BJ (cell line): ENCODE measurements around the gene PEMT. TPM values are rescaled to one million over a fixed set of nuclear protein-coding genes. Genes with fewer than 3 reads are reported as not detected.

Source experiments
- CTCF ChIA-PET: fragments of 350-600 bp; formaldehyde crosslinking; extraction: SDS; loops from one replicate; lab custom pipeline; 2021; ENCODE audit warnings: antibody characterized with exemption, inconsistent platforms; lab: Yijun Ruan, JAX
- POLR2A ChIA-PET: fragments of 300-600 bp; sonication (Branson Sonifier 250); formaldehyde crosslinking; extraction: SDS; loops from one replicate; lab custom pipeline; 2021; ENCODE audit warnings: antibody characterized with exemption; lab: Charles Lee
- DNase-seq: peaks from one replicate; pipeline ENCODE4 v3.0.0-alpha.2; 2011; ENCODE audit warnings: low read depth
- H3K27me3 ChIP-seq: 2 replicates; pipeline ENCODE4 v1.6.0; 2011; ENCODE audit warnings: low read length; ENCODE audit not compliant: control insufficient read depth, insufficient read depth
- H3K36me3 ChIP-seq: 2 replicates; pipeline ENCODE4 v1.5.1; 2011; ENCODE audit warnings: low read length; ENCODE audit not compliant: control insufficient read depth, insufficient read depth
- H3K4me3 ChIP-seq: 2 replicates; pipeline ENCODE4 v1.5.1; 2011; ENCODE audit warnings: low read depth, mild to moderate bottlenecking, control low read depth, low read length
- polyA plus RNA-seq: library from polyadenylated mRNA; depleted of rRNA; stranded (reverse); fragments of >200 nt; gene quantifications from 2 replicates; pipeline ENCODE4 v1.2.3, GENCODE V29; 2011
- TF ChIP-seq, protein P1 (sequence below): IDR thresholded peaks from 2 replicates; pipeline ENCODE4 v1.5.1; 2011; ENCODE audit warnings: low read depth, mild to moderate bottlenecking, control low read depth, inconsistent platforms, low read length, moderate library complexity; ENCODE audit not compliant: insufficient read depth

Gene PEMT
- polyA plus RNA-seq, 1 experiment = 50.7 TPM

GRCh38 chr17:17498606-17499301 lies 92.8 kb downstream of the PEMT start:
- TF ChIP-seq, protein P1, sequence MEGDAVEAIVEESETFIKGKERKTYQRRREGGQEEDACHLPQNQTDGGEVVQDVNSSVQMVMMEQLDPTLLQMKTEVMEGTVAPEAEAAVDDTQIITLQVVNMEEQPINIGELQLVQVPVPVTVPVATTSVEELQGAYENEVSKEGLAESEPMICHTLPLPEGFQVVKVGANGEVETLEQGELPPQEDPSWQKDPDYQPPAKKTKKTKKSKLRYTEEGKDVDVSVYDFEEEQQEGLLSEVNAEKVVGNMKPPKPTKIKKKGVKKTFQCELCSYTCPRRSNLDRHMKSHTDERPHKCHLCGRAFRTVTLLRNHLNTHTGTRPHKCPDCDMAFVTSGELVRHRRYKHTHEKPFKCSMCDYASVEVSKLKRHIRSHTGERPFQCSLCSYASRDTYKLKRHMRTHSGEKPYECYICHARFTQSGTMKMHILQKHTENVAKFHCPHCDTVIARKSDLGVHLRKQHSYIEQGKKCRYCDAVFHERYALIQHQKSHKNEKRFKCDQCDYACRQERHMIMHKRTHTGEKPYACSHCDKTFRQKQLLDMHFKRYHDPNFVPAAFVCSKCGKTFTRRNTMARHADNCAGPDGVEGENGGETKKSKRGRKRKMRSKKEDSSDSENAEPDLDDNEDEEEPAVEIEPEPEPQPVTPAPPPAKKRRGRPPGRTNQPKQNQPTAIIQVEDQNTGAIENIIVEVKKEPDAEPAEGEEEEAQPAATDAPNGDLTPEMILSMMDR = no peak
- Histone ChIP-seq H3K36me3 (no peaks in the 10 kb centered on the region), H3K4me3 (no peak overlapping the region), H3K27me3 (no peaks in the 10 kb centered on the region)
- POLR2A ChIA-PET = no interaction called here
- CTCF ChIA-PET = interaction anchor here (1.1 to 5.6 kb wide), 4 partner anchors 70 to 115 kb away, joined by 3 to 149 read pairs (median 24); no protein-coding TSS in a partner anchor
- DNase-seq = no peak

DNA sequence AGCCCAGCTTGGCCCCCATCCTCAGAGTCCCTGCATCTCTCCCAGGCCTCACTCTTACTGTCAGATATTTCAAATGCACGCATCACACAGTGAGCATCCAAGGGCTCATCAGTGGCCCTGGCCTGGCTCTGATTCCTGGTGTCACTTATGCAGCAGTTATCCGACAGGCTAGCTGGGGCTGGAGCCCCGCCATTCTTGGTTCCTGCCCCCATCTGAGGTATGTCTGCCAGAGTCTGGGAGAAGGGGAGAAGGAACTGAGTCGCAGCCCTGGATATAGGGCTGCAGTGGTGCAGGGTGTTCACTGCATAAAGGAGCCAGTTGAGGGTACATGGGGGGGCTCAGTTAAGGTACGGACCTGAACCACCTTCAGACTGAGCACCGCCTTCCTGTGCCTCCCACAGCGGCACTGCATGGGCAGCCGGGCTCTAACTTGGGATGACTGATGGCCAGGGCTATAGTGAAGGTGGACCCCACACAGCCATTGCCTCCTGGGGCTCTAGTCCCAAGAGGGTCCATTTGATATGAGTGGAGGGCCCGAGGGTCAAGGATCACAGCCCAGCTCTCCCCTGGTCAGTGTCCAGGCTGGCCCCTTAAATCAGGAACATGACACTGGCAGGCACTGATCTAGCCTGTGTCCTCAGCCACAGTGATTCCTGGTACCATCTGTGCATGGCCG lies 93.5 kb downstream of the PEMT start:
- Histone ChIP-seq H3K27me3 (no peaks in the 10 kb centered on the region), H3K36me3 (no peaks in the 10 kb centered on the region), H3K4me3 (no peak overlapping the region)
- TF ChIP-seq, protein P1 = no peak
- CTCF ChIA-PET = interaction anchor here (1.1 to 5.6 kb wide), 16 partner anchors 13 to 143 kb away, joined by 3 to 149 read pairs (median 13); no protein-coding TSS in a partner anchor
- POLR2A ChIA-PET = no interaction called here
- DNase-seq = no peak

DNA sequence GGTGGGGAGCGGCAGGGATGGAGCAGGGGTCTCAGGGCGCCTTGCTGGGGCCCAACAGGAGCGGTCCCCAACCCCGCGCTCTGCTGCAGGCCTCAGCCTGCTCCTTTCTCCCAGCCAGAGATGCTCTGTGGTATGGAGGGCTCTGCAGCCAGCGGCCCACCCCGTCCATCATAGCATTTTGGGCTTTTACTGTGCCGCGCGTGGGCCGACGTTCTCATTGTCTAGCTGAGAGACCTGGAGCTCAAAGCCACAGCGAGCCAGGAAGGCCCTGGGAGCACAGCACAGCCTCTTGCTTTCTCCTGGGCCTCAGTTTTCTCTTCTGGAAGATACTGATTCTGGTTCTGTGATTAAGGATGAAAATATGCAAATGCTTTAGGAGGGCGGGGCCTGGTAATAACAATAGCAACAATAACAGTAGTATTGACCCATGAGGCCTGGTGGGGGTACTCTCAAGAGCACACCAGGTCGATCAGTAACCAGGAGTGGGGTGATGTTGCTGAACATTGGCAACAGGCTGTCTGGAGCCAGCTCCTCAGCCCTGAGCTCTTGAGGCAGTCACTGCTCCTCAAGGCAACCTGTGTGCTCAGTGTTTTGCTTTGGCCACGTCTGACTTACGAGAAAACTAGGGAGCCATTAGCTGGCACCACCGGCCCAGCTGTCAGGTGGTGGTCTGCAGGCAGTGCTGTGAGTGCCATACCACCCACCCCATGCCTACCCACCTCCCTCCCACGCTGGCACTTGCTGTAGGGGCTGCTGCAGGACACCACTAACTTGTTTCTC lies 94.3 kb downstream of the PEMT start:
- ChIA-PET POLR2A (no interaction called here), CTCF (interaction anchor here (0.6 to 5.6 kb wide), 49 partner anchors 8 to 1218 kb away, joined by 3 to 149 read pairs (median 4); no protein-coding TSS in a partner anchor)
- Histone ChIP-seq H3K36me3 (no peaks in the 10 kb centered on the region), H3K4me3 (no peak overlapping the region), H3K27me3 (no peaks in the 10 kb centered on the region)
- DNase-seq = no peak
- TF ChIP-seq, protein P1 = no peak

DNA sequence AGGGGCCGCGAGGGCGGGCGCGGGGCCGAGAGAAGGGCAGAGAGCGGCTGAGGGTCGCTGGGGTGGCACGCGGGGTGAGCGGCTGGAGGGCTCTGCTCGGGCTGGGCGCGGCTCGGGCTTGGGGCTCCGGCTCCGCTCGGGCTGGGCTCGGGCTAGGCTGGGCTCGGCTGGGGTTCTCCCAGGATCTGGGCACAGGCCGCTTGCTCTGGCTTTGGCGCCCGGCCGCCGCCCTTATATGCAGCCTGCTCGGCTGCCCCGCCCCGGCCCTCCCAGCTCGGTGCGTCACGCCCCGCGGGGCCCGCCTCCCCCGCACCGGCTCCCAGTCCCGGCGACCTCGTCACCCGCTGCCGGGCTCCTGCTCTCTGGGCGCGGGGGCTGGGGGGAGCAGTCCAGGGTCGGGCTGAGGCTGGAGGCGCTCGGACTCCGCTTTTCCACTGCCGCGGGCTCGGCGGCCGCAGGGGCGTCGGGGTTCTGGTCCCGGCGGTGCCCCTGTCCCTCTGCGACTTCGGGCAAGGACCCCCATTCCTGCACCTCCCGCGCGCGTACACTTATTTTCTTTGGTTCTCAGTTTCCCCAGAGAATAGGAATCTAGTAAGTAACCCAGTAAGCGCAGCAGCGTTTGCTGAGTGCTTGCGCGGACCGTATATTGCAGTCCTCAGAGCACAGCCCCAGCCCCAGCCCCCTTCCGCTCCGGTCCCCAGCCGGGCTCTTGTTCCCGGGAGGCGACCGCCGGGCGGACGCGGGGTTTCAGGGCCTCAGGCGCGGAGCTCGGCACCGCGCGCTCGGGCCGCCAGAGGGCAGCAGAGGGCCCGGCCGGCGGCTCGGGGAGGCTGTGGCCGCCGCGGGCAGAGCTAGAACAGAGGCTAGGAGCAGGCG lies 95.1 kb downstream of the PEMT start, which contains the start of gene RASD1:
RASD1 (minus strand) TSS at position 207 of the 876 bp plus-strand sequence. CDS start 214 bp downstream, outside the sequence.
- H3K27me3 ChIP-seq = no peaks in the 10 kb centered on the region
- TF ChIP-seq, protein P1 = peak; percentile 48
- peaks cover 5% of the 10 kb centered on the region for H3K36me3 ChIP-seq
- CTCF ChIA-PET = interaction anchor here (0.6 to 5.6 kb wide), 47 partner anchors 9 to 149 kb away, joined by 3 to 149 read pairs (median 5); no protein-coding TSS in a partner anchor
- POLR2A ChIA-PET = interaction anchor here (0.5 to 0.7 kb wide), 5 partner anchors 8 to 181 kb away, joined by 3 to 10 read pairs (median 5); no protein-coding TSS in a partner anchor
- peak within 1 kb of the TSS; percentile 64 for H3K4me3 ChIP-seq
- no peak for DNase-seq
